HUDEP-2 (cell line): ENCODE measurements around the gene HADH.
"Not testable (repeated sequence)": the region's sequence is repeated elsewhere in the genome, so short reads cannot be mapped to it uniquely, and the experiment has no call there.

Experiments
- DNase-seq, 76 experiments: peaks; one replicate each; lab custom pipeline; 2025; ENCODE audit not compliant: unreplicated experiment in 76 of 76; lab: John Stamatoyannopoulos, UW

HADH gene

GRCh38 chr4:107989537-107990386 lies at the start of gene HADH:
HADH (plus strand) TSS chr4:107989889; CDS start chr4:107989933, 44 bp downstream.
- DNase-seq, result peak in 75 of 76 experiments; percentile 12 to 90 (median 80)

- DNase-seq, result no peak
Measured at GRCh38 chr4:107945809-107946208, 43.9 kb upstream of the HADH start.

GRCh38 chr4:107950746-107951540 lies 38.7 kb upstream of the HADH start:
- DNase-seq, result no peak

- no peak for DNase-seq
Measured at GRCh38 chr4:107951551-107951950, 38.1 kb upstream of the HADH start.

GRCh38 chr4:107956011-107956410 lies 33.7 kb upstream of the HADH start:
- no peak for DNase-seq

GRCh38 chr4:107966903-107967302 lies 22.8 kb upstream of the HADH start:
- DNase-seq, result no peak

- not testable (repeated sequence) for DNase-seq
Measured at GRCh38 chr4:107967519-107967918, 22.2 kb upstream of the HADH start.

GRCh38 chr4:107967921-107968320 lies 21.8 kb upstream of the HADH start:
- not testable (repeated sequence) for DNase-seq

- DNase-seq, result no peak
Measured at GRCh38 chr4:107970063-107970798, 19.5 kb upstream of the HADH start.

GRCh38 chr4:107972605-107973004 lies 17.1 kb upstream of the HADH start:
- no peak for DNase-seq

- DNase-seq, result no peak
Measured at GRCh38 chr4:107974523-107974922, 15.2 kb upstream of the HADH start.

- no peak for DNase-seq
Measured at GRCh38 chr4:107977482-107977881, 12.2 kb upstream of the HADH start.

- DNase-seq, result no peak
Measured at GRCh38 chr4:107977966-107978705, 11.6 kb upstream of the HADH start.

GRCh38 chr4:107978716-107979451 lies 10.8 kb upstream of the HADH start:
- no peak for DNase-seq

GRCh38 chr4:107987916-107988762 lies 1.6 kb upstream of the HADH start:
- DNase-seq, result no peak

- no peak for DNase-seq
Measured at GRCh38 chr4:107988763-107989035, 990 bp upstream of the HADH start.

GRCh38 chr4:107989162-107989536 lies 540 bp upstream of the HADH start:
- peak in 2 of 76 experiments; percentile 29 to 34 for DNase-seq

GRCh38 chr4:107991945-107992630 lies 2.4 kb downstream of the HADH start:
- DNase-seq, result peak in 5 of 76 experiments; percentile 1 to 44 (median 19)
